22Rv1 (cell line): Measurements from ENCODE around the gene MFSD1.

ENCODE experiments used
- H3K27ac ChIP-seq: fragments of 450-650 bp; 2 replicates; pipeline ENCODE4 v1.5.1; 2017
- ZFX ChIP-seq: fragments of 450-650 bp; IDR thresholded peaks from 2 replicates; pipeline ENCODE4 v1.6.1; 2017; ENCODE audit warnings: antibody characterized with exemption, borderline replicate concordance
- TF ChIP-seq, protein P1 (sequence below): fragments of 450-650 bp; IDR thresholded peaks from 2 replicates; pipeline ENCODE4 v1.5.1; 2017; ENCODE audit warnings: mild to moderate bottlenecking

MFSD1 gene

DNA sequence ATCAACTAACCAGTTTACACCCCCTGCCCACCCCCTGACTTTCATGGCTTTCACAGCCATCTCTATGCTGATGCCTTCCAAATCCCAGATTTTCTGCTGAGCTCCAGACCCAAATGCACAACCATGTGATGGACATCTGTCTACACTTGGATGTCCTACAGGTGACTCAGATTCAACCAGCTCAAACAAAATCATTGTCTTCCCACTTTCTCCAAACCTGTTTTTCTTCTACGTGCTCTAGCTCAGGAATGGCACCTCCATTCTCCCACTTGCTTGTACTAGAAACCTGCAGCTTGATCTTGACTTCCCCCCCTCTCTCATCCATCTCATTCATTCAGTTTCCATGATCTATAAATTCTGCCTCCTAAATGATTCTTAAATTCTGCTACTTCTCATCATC is 35.5 kb upstream of the MFSD1 start:
- no peak overlapping the region for H3K27ac ChIP-seq
- TF ChIP-seq, protein P1, sequence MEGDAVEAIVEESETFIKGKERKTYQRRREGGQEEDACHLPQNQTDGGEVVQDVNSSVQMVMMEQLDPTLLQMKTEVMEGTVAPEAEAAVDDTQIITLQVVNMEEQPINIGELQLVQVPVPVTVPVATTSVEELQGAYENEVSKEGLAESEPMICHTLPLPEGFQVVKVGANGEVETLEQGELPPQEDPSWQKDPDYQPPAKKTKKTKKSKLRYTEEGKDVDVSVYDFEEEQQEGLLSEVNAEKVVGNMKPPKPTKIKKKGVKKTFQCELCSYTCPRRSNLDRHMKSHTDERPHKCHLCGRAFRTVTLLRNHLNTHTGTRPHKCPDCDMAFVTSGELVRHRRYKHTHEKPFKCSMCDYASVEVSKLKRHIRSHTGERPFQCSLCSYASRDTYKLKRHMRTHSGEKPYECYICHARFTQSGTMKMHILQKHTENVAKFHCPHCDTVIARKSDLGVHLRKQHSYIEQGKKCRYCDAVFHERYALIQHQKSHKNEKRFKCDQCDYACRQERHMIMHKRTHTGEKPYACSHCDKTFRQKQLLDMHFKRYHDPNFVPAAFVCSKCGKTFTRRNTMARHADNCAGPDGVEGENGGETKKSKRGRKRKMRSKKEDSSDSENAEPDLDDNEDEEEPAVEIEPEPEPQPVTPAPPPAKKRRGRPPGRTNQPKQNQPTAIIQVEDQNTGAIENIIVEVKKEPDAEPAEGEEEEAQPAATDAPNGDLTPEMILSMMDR: no peak
- TF ChIP-seq ZFX: no peak

DNA sequence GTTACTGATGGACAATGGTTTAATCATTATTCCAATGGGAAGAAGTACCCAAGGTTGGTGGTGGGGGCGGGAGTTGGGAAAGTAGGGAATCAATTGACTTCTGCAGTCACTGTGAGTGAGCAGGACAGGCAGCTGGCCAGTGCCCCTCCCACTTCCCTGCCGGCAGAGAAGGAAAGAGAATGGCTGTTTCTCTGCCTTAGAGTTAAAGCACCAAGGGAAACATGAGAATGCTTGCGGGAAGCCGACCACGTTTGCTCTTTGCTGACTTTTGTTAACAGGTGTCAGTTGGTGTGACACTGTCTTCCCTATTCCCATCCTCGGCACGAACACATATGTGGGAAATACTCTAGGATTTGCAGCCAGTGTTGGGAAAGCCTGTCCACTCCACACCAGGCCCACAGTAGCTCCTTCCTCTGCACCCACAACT is 33.5 kb upstream of the MFSD1 start:
- no peak overlapping the region for H3K27ac ChIP-seq

DNA sequence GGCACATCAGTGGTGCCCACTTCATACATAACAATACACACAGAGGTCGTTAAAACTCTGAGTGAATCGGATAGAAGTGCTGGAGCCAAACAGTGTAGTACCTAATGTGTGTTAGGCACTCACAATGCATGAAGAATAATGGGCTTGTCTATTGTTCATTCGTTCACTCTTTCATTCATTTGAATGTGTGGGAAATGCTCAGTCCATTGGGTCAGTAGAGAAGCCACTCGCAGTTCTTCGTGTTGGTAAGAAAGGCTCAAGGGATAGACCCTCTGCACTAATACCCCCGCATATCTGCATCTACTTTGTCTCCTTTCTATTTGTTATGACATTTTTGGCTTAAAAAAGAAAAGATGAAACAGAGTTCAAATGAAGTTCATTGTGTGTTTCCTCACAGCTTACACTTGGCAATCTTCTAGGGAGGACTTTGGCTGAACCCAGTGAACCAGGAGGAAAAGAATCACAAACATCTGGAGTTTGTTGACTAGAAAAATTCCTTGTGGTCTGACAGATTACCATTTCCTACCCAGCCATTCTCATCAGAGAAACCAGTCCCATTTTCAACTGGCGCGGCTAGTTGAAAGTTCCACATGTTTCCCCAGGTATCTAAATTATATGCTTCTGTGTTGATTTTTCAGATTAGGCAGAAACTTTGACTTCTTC is 32.8 kb upstream of the MFSD1 start:
- H3K27ac ChIP-seq: no peak overlapping the region
- no peak for TF ChIP-seq ZFX
- TF ChIP-seq, protein P1: no peak

More for the DNA sequence above, 33.5 kb upstream of the MFSD1 start:
- no peak for TF ChIP-seq ZFX
- TF ChIP-seq, protein P1: no peak

- H3K27ac ChIP-seq: no peak overlapping the region
- no peak for TF ChIP-seq ZFX
- TF ChIP-seq, protein P1: no peak
These were observed 32.3 kb upstream of the MFSD1 start for GRCh38 chr3:158769549-158769948.

GRCh38 chr3:158769952-158770740 is 31.7 kb upstream of the MFSD1 start:
- TF ChIP-seq, protein P1: no peak
- no peak for TF ChIP-seq ZFX

DNA sequence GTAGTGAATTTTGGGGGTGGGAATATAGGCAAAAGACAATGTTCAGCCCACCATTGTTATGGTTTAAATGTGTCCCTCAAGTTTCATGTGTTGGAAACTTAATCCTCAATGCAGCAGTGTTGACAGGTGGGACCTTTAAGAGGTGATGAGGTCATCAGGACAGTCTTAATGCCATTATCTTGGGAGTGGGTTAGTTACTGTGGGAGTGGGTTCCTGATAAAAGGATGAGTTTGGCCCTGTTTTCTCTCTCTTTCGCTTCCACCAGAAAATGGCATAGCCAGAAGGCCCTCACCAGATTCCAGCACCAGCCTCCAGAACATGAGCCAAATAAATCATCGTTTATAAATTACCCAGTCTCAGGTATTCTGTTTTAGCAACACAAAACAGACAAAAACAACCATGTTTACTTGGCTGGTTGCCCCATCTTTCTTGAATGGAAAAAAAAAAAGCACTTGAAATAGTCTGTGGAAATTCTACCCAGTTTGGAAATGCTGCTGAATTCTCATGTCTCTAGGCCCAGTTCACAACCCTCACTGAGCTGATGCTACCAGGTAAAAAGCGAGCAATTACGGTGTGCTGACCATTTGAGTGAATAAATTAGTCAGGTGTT is 31.0 kb upstream of the MFSD1 start:
- no peak overlapping the region for H3K27ac ChIP-seq
- TF ChIP-seq, protein P1: no peak
- no peak for TF ChIP-seq ZFX

More at GRCh38 chr3:158769952-158770740, 31.7 kb upstream of the MFSD1 start:
- no peak overlapping the region for H3K27ac ChIP-seq
